ENCODE measurements around the gene SLC9A1. TPM values are rescaled to one million over a fixed set of nuclear protein-coding genes. Genes with fewer than 3 reads are reported as not detected.
A peak's percentile ranks its signal among the peaks of the same experiment; 100 is the strongest.

The SLC9A1 gene
- total and polyA plus RNA-seq, 2 donors (not counting 1 experiment from before 2014, with no cell fraction given): 7.3 to 22.5 TPM

DNA sequence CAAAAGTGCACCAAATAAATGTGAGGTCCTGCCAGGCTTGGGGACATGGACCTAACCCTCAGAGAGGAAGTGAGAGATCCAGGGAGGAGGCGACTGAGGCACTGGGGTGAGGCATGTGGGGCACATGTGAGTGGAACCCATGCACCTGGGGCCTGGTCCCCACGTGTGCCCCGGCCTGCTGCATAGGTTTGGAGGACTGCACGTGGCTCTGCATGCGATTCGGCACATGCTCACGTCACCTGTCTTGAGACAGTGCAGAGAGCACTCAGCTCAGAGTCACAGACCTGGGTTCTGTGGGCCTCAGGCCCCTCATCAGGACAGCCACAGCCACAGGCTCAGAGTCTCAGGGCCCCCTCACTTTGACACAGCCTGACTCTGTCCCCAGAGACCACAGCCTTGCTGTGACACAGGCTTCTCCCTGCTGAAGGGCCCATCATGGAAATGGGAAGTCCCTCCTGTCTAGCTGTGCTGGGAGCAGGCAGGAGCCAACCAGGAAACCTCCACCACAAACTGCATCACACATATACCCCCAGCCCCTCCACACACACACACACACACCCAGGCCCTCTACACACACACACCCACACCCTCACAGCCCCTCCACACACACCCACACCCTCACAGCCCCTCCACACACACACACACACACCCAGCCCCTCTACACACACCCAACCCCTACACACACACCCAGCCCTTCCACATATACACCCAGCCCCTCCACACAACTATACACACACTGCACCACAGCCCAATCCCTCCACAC lies 48.2 kb downstream of the SLC9A1 start:
- H3K4me3 Mint-ChIP-seq: peak overlapping the region; percentile 44
- Histone ChIP-seq H3K79me2 (ENCODE audit: control insufficient read depth, insufficient read depth, low read length) (peaks cover 4% of the 10 kb centered on the region), H2AFZ (ENCODE audit: insufficient read depth, low read depth, low read length, poor library complexity, severe bottlenecking) (peak overlapping the region; percentile 11), H3K27me3 (replicated peaks in 1 of 4; ENCODE audit: control extremely low read depth in 1 of 4, control insufficient read depth in 3 of 4, insufficient read depth in 4 of 4, low read length in 3 of 4) (no peaks in the 10 kb centered on the region), H3K4me2 (replicated peaks; ENCODE audit: low read depth, low read length, poor library complexity, severe bottlenecking) (peak overlapping the region; percentile 29), H3K9ac (ENCODE audit: low read length) (no peak overlapping the region), H3K4me3 (ENCODE audit: control extremely low read depth in 1 of 5, extremely low read depth in 1 of 5, insufficient read depth in 1 of 5, low read depth in 2 of 5, low read length in 4 of 5) (no peak overlapping the region), H4K20me1 (ENCODE audit: control insufficient read depth, insufficient read depth, low read length, poor library complexity, severe bottlenecking) (no peaks in the 10 kb centered on the region), H3K36me3 (replicated peaks in 1 of 2; ENCODE audit: control extremely low read depth in 1 of 2, control insufficient read depth in 1 of 2, extremely low read depth in 1 of 2, insufficient read depth in 2 of 2, low read length in 1 of 2) (peaks cover 0 to 2% of the 10 kb centered on the region in 2 experiments), H3K27ac (ENCODE audit: low read length in 2 of 2) (peak overlapping the region; percentile 80 to 82), H3K4me1 (ENCODE audit: control insufficient read depth in 2 of 2, insufficient read depth in 2 of 2, low read length in 2 of 2) (peaks cover 14 to 23% of the 10 kb centered on the region in 2 donors), H3K9me3 (ENCODE audit: control extremely low read depth in 1 of 3, control insufficient read depth in 2 of 3, insufficient read depth in 1 of 3, low read length in 2 of 3) (no peaks in the 10 kb centered on the region)
- ChIA-PET POLR2A (interaction anchor here (0.6 to 0.8 kb wide), 2 partner anchors 26 to 48 kb away, joined by 3 read pairs; partner anchors contain the start of gene SLC9A1), CTCF (interaction anchor here (0.6 to 18.4 kb wide), 6 partner anchors 10 to 177 kb away, joined by 3 to 343 read pairs (median 4); no protein-coding TSS in a partner anchor)
- peak overlapping the region; percentile 81 for H3K27ac Mint-ChIP-seq
- peaks cover 26% of the 10 kb centered on the region for H3K4me1 Mint-ChIP-seq
- peak; percentile 88 for DNase-seq
- intact Hi-C loops (cut with micrococcal nuclease): loop anchor here (2.0 to 10.0 kb wide), 2 partner anchors 48 to 558 kb away; partner anchors contain the start of gene SLC9A1
- ATAC-seq (ENCODE audit: low read depth): peak; percentile 78
- TF ChIP-seq, protein P1, sequence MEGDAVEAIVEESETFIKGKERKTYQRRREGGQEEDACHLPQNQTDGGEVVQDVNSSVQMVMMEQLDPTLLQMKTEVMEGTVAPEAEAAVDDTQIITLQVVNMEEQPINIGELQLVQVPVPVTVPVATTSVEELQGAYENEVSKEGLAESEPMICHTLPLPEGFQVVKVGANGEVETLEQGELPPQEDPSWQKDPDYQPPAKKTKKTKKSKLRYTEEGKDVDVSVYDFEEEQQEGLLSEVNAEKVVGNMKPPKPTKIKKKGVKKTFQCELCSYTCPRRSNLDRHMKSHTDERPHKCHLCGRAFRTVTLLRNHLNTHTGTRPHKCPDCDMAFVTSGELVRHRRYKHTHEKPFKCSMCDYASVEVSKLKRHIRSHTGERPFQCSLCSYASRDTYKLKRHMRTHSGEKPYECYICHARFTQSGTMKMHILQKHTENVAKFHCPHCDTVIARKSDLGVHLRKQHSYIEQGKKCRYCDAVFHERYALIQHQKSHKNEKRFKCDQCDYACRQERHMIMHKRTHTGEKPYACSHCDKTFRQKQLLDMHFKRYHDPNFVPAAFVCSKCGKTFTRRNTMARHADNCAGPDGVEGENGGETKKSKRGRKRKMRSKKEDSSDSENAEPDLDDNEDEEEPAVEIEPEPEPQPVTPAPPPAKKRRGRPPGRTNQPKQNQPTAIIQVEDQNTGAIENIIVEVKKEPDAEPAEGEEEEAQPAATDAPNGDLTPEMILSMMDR (IDR thresholded peaks at IDR 0.05): no peak
- no peak for TF ChIP-seq EZH2 (IDR thresholded peaks at IDR 0.05; ENCODE audit: borderline replicate concordance, insufficient read depth, low read depth, low read length, poor library complexity, severe bottlenecking)
- no peaks in the 10 kb centered on the region for H3K27me3 Mint-ChIP-seq
- 1% methylated on average over 7 of the region's 7 CpGs for WGBS (ENCODE audit: insufficient coverage)
- no peaks in the 10 kb centered on the region for H3K9me3 Mint-ChIP-seq (ENCODE audit: insufficient read depth)

DNA sequence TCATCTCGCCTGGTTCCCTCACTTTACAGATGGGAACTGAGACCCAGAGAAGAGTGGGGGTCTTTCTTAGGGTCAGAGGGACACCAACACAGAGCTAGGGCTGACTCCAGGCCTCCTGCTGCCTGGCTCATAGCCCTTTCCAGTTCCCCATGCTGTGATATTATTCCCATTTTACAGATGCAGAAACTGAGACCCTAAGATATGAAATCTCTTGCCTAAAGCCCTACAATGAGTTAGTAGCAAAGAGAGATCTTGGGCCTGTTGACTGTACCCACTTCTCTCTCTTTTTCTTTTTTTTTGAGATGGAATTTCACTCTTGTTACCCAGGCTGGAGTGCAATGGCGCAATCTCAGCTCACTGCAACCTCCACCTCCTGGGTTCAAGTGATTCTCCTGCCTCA lies 49.9 kb downstream of the SLC9A1 start:
- no peak overlapping the region for H3K4me3 Mint-ChIP-seq
- ChIA-PET CTCF (interaction anchor here (1.1 to 18.4 kb wide), 5 partner anchors 60 to 291 kb away, joined by 3 to 343 read pairs (median 33); no protein-coding TSS in a partner anchor), POLR2A (no interaction called here)
- Histone ChIP-seq H3K79me2 (ENCODE audit: control insufficient read depth, insufficient read depth, low read length) (peaks cover 4% of the 10 kb centered on the region), H3K27me3 (replicated peaks in 1 of 4; ENCODE audit: control extremely low read depth in 1 of 4, control insufficient read depth in 3 of 4, insufficient read depth in 4 of 4, low read length in 3 of 4) (no peaks in the 10 kb centered on the region), H3K4me1 (ENCODE audit: control insufficient read depth in 2 of 2, insufficient read depth in 2 of 2, low read length in 2 of 2) (peaks cover 12 to 23% of the 10 kb centered on the region in 2 donors), H3K9me3 (ENCODE audit: control extremely low read depth in 1 of 3, control insufficient read depth in 2 of 3, insufficient read depth in 1 of 3, low read length in 2 of 3) (no peaks in the 10 kb centered on the region), H2AFZ (ENCODE audit: insufficient read depth, low read depth, low read length, poor library complexity, severe bottlenecking) (no peak overlapping the region), H3K27ac (ENCODE audit: low read length in 2 of 2) (no peak overlapping the region), H3K4me3 (ENCODE audit: control extremely low read depth in 1 of 5, extremely low read depth in 1 of 5, insufficient read depth in 1 of 5, low read depth in 2 of 5, low read length in 4 of 5) (no peak overlapping the region), H3K36me3 (replicated peaks in 1 of 2; ENCODE audit: control extremely low read depth in 1 of 2, control insufficient read depth in 1 of 2, extremely low read depth in 1 of 2, insufficient read depth in 2 of 2, low read length in 1 of 2) (peaks cover 0 to 2% of the 10 kb centered on the region in 2 experiments), H3K9ac (ENCODE audit: low read length) (no peak overlapping the region), H4K20me1 (ENCODE audit: control insufficient read depth, insufficient read depth, low read length, poor library complexity, severe bottlenecking) (no peaks in the 10 kb centered on the region), H3K4me2 (replicated peaks; ENCODE audit: low read depth, low read length, poor library complexity, severe bottlenecking) (no peak overlapping the region)
- H3K27ac Mint-ChIP-seq: peak overlapping the region; percentile 81
- H3K27me3 Mint-ChIP-seq: no peaks in the 10 kb centered on the region
- no peak for TF ChIP-seq EZH2 (IDR thresholded peaks at IDR 0.05; ENCODE audit: borderline replicate concordance, insufficient read depth, low read depth, low read length, poor library complexity, severe bottlenecking)
- TF ChIP-seq, protein P1 (IDR thresholded peaks at IDR 0.05): no peak
- no peaks in the 10 kb centered on the region for H3K9me3 Mint-ChIP-seq (ENCODE audit: insufficient read depth)
- 88% methylated on average over 1 of the region's 2 CpGs for WGBS (ENCODE audit: insufficient coverage)
- DNase-seq: no peak
- intact Hi-C loops (cut with micrococcal nuclease): loop anchor here (10.0 kb wide), 1 partner anchor 560 kb away; no protein-coding TSS in a partner anchor
- peaks cover 22% of the 10 kb centered on the region for H3K4me1 Mint-ChIP-seq
- no peak for ATAC-seq (ENCODE audit: low read depth)
